ENCODE measurements around the gene GMEB2.

DNA sequence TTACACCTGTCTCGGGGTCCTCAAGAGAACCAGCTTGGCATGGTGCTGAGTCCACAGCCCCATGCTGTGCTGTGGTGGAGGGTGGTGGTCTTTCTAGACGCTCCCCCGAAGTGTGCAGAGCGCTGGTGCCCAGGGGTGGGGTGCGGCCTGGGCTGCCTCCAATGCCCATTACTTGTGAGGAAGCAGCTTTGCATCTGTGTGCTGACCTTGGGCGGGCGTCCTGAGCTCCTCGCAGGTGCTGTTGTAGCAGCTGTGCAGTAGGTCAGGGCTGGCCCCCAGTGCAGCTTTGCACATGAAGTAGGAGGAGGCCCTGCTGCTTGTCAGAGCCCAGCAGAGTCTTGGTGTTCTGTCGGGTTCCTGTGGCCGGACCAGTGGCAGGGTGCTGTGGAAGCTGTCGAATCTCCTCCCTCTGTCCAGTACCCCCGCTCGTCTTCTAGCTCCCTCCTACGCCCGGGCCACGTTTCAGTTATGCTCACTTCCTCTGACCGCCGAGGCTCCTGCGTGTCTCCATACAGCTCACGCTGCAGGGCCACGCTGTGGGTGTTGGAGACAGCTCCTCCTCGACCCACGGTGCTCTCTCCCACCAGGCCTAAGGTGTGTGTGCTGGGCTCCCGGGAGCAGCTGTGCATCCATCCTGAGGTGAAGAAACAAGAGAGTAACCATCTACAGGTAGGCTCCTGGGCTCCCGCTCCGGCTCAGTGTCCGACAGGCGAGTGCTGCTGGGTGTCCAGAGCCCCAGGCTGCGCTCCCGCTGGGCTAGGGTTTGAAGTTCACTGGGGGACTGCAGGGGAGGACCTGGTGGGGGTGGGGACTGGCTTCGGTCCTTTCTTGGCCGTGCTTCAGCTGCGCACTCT lies 35.3 kb upstream of the GMEB2 start:
- no peak for TF ChIP-seq CTCF (IDR thresholded peaks at IDR 0.05; ENCODE audit: low read depth, low read length)
- no peak for TF ChIP-seq POLR2A (IDR thresholded peaks at IDR 0.05; ENCODE audit: extremely low read depth, insufficient read length)
